Measurements from ENCODE around the gene TEX261.

Gene TEX261

DNA sequence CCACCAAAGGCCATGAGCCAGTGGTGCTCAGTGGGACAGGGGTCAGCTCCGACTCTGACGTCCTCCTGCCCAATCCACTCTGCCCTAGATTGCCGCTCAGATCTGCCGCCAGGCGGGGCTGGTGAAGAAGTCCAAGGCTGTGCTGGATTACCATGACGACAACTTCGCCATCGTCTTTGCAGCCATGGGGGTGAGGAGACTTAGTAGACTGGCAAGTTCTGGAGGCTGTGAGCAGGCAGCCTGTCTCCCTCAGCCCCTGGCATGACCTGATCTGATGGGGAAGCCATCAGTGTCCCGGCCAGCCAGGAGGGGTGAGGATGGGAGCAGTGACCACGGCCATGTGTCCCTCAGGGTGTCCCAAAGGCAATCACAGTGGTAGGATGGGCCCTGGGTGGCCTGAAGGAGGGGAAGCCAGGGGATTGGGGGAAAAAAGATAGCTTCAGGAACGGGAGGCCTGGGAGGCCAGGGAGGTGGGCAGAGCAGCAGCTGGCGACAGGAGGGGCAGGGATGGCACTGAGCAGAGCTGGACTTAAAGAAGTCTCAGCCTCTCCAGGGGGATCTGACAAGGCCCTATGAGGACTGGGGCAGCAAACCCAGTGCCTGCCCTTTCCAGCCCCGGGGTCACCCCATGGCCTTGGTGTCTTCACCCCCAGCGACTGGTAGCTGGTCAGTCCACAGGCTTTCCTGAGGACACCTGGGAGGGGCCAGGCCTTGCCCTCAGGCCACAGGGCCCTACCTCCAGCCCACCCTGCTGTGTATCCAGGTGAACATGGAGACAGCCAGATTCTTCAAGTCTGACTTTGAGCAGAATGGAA lies 33.6 kb downstream of the TEX261 start:
- H3K27me3 ChIP-seq (replicated peaks; ENCODE audit: control insufficient read depth, insufficient read depth, low read length) = no peaks in the 10 kb centered on the region; the same call in 1 of the 2 replicates
- no peaks in the 10 kb centered on the region for H3K36me3 ChIP-seq (ENCODE audit: control insufficient read depth, insufficient read depth, low read length)
- TF ChIP-seq, protein P1, sequence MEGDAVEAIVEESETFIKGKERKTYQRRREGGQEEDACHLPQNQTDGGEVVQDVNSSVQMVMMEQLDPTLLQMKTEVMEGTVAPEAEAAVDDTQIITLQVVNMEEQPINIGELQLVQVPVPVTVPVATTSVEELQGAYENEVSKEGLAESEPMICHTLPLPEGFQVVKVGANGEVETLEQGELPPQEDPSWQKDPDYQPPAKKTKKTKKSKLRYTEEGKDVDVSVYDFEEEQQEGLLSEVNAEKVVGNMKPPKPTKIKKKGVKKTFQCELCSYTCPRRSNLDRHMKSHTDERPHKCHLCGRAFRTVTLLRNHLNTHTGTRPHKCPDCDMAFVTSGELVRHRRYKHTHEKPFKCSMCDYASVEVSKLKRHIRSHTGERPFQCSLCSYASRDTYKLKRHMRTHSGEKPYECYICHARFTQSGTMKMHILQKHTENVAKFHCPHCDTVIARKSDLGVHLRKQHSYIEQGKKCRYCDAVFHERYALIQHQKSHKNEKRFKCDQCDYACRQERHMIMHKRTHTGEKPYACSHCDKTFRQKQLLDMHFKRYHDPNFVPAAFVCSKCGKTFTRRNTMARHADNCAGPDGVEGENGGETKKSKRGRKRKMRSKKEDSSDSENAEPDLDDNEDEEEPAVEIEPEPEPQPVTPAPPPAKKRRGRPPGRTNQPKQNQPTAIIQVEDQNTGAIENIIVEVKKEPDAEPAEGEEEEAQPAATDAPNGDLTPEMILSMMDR (IDR thresholded peaks at IDR 0.05; ENCODE audit: insufficient read depth, low read length, poor library complexity, severe bottlenecking) = no peak
- H3K4me3 ChIP-seq (replicated peaks; ENCODE audit: low read depth, low read length) = no peak overlapping the region
- DNase-seq (ENCODE audit: extremely low read depth, insufficient read length) = no peak

DNA sequence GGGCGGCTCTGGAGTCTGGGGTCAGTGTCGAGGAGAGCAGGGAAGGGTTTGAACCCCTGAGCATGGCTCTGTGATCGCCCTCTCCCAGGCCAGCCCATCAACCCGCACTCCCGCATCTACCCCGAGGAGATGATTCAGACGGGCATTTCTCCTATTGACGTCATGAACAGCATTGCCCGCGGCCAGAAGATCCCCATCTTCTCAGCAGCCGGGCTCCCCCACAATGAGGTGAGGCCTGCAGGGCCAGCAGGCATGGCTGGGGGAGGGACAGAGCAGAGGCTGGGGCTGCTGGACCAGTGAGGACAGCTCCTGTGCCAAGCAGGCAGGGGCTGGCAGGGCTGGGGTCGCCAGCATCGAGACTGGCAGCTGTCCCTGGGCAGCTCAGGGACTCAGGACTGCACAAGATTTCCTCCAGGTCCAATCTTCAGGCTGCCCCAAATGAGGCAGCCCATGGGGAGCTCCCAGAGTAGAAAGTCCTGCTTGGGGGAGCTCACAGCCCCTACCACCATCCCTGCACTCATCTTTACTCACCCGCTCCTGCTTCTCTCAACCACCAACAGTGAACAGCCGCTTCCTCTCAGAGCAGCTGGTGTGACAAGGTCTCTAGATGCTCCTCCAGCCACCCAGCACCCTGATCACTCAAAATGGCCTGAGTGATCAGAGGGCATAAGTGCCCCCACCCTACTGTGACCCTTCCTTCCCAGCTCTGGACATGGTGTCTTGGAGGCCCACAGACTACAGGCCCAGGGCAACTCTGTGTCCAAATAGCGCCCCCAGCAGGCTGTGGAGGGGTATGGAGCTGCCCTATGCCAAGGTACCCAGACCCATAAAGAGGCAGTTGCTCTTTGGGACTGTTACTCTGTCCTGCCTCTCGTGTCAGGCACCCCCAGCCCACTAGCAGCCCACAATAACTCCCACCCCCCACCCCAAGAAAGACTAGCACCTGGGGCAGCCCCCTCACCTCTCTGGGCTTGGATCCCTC lies 34.5 kb downstream of the TEX261 start:
- H3K27me3 ChIP-seq (replicated peaks; ENCODE audit: control insufficient read depth, insufficient read depth, low read length) = no peaks in the 10 kb centered on the region; the same call in 1 of the 2 replicates
- H3K4me3 ChIP-seq (replicated peaks; ENCODE audit: low read depth, low read length) = no peak overlapping the region
- no peaks in the 10 kb centered on the region for H3K36me3 ChIP-seq (ENCODE audit: control insufficient read depth, insufficient read depth, low read length)
- DNase-seq (ENCODE audit: extremely low read depth, insufficient read length) = no peak
- TF ChIP-seq, protein P1 (IDR thresholded peaks at IDR 0.05; ENCODE audit: insufficient read depth, low read length, poor library complexity, severe bottlenecking) = peak; percentile 42

DNA sequence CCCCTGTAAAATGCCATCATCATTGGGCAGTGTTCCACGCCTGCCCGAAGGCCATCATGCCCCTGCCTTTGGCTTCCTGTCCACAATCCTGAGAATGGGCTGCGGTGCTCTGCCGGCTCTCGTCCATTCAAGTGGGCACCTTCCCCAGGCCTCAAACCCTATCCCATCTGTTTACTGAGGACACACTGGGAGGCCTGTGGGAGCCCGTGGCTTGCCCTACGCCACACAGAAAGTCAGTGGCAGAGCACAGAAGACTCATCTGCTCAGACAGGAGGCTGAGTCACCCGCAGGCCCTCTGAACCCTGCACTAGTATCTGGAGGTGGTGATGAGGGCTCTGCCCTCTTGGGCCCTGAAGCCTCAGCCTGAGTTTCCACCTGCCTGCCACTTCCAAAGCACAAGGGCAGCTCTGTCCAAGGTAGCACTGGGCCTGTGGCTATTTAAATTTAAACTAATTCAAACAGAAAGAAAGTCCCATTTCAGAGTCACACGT lies 35.4 kb downstream of the TEX261 start:
- Histone ChIP-seq H3K4me3 (replicated peaks; ENCODE audit: low read depth, low read length) (no peak overlapping the region), H3K27me3 (replicated peaks; ENCODE audit: control insufficient read depth, insufficient read depth, low read length) (no peaks in the 10 kb centered on the region; the same call in none of the 2 replicates), H3K36me3 (ENCODE audit: control insufficient read depth, insufficient read depth, low read length) (no peaks in the 10 kb centered on the region)
- no peak for DNase-seq (ENCODE audit: extremely low read depth, insufficient read length)
- TF ChIP-seq, protein P1 (IDR thresholded peaks at IDR 0.05; ENCODE audit: insufficient read depth, low read length, poor library complexity, severe bottlenecking) = no peak

DNA sequence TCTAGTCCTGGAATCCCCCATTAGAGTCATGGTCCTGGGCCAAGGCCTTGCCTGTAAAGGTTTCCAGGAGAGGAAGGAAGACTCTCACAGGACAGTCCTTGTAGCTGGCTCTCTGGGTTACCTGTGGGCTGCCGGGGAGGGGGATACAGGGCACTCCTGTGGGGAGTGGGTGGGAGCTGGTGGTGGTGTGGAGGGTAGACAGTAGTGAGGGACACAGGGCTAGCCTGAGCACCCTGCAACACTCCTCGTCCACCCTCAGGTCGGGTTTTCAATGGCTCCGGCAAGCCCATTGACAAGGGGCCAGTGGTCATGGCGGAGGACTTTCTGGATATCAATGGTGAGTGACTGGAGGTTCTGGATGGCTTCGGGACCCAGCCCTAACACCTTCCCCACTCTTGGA lies 35.9 kb downstream of the TEX261 start:
- H3K27me3 ChIP-seq (replicated peaks; ENCODE audit: control insufficient read depth, insufficient read depth, low read length) = no peaks in the 10 kb centered on the region; the same call in none of the 2 replicates
- TF ChIP-seq, protein P1 (IDR thresholded peaks at IDR 0.05; ENCODE audit: insufficient read depth, low read length, poor library complexity, severe bottlenecking) = no peak
- H3K36me3 ChIP-seq (ENCODE audit: control insufficient read depth, insufficient read depth, low read length) = no peaks in the 10 kb centered on the region
- H3K4me3 ChIP-seq (replicated peaks; ENCODE audit: low read depth, low read length) = no peak overlapping the region
- DNase-seq (ENCODE audit: extremely low read depth, insufficient read length) = no peak

DNA sequence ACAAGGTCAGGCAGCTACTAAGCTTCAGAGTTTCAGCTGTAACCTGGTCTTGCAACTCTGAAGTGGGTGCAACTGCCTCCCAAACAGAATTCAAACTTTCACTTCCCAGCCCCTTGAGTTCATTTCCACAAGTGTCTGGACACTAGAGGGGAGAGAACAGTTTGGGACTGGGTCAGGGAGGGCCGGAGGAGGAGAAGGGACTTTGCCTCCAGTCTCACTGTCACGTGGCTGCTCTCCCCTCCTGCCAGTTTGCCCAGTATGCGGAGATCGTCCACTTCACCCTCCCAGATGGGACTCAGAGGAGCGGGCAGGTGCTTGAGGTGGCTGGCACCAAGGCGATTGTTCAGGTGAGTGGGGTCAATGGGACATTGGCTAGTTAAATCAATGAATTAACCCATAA lies 36.9 kb downstream of the TEX261 start:
- TF ChIP-seq, protein P1 (IDR thresholded peaks at IDR 0.05; ENCODE audit: insufficient read depth, low read length, poor library complexity, severe bottlenecking) = no peak
- Histone ChIP-seq H3K27me3 (replicated peaks; ENCODE audit: control insufficient read depth, insufficient read depth, low read length) (no peaks in the 10 kb centered on the region; the same call in none of the 2 replicates), H3K4me3 (replicated peaks; ENCODE audit: low read depth, low read length) (no peak overlapping the region), H3K36me3 (ENCODE audit: control insufficient read depth, insufficient read depth, low read length) (no peaks in the 10 kb centered on the region)
- DNase-seq (ENCODE audit: extremely low read depth, insufficient read length) = no peak
